Trophoblast cell (in vitro differentiated cells and primary cell): ENCODE results near the gene MUS81.

Source experiments
- DNase-seq, 2 donors: peaks; one replicate each; pipeline ENCODE4 v3.0.0-alpha.2; 2016
- H2AFZ ChIP-seq: 2 replicates; pipeline ENCODE4 v1.6.1; 2013; ENCODE audit warnings: low read length, moderate library complexity, mild to moderate bottlenecking; ENCODE audit not compliant: insufficient read depth, poor library complexity
- H2AK5ac ChIP-seq: 2 replicates; pipeline ENCODE4 v1.6.1; 2013; ENCODE audit warnings: mild to moderate bottlenecking, low read length
- H2BK120ac ChIP-seq: 2 replicates; pipeline ENCODE4 v1.6.1; 2013; ENCODE audit warnings: low read length, mild to moderate bottlenecking, moderate library complexity; ENCODE audit not compliant: insufficient read depth, poor library complexity
- H2BK12ac ChIP-seq: 2 replicates; pipeline ENCODE4 v1.6.1; 2013; ENCODE audit warnings: mild to moderate bottlenecking, low read length, moderate library complexity
- H2BK5ac ChIP-seq: 2 replicates; pipeline ENCODE4 v1.6.1; 2013; ENCODE audit warnings: low read length, low read depth, moderate library complexity, mild to moderate bottlenecking; ENCODE audit not compliant: poor library complexity
- H3K14ac ChIP-seq: 2 replicates; pipeline ENCODE4 v1.6.1; 2013; ENCODE audit warnings: mild to moderate bottlenecking, low read length
- H3K18ac ChIP-seq: 2 replicates; pipeline ENCODE4 v1.6.1; 2013; ENCODE audit warnings: mild to moderate bottlenecking, low read length
- H3K23ac ChIP-seq: 2 replicates; pipeline ENCODE4 v1.6.1; 2013; ENCODE audit warnings: low read length
- H3K27ac ChIP-seq: 2 replicates; pipeline ENCODE4 v1.5.1; 2013; ENCODE audit warnings: low read depth, mild to moderate bottlenecking, inconsistent platforms, low read length, moderate library complexity
- H3K27me3 ChIP-seq: 2 replicates; pipeline ENCODE4 v1.6.1; 2013; ENCODE audit warnings: inconsistent platforms, mild to moderate bottlenecking, low read length, moderate library complexity; ENCODE audit not compliant: insufficient read depth
- H3K36me3 ChIP-seq, 2 experiments: 1 replicate in 1 of 2; 2 replicates in 1 of 2; pipeline ENCODE4 v1.6.1; 2013; ENCODE audit warnings: low read length in 2 of 2, mild to moderate bottlenecking in 2 of 2, moderate library complexity in 1 of 2; ENCODE audit not compliant: insufficient read depth in 2 of 2, control insufficient read depth in 1 of 2
- H3K4ac ChIP-seq: 2 replicates; pipeline ENCODE4 v1.6.1; 2013; ENCODE audit warnings: low read depth, mild to moderate bottlenecking, low read length, moderate library complexity
- H3K4me1 ChIP-seq, 2 experiments: 1 replicate in 1 of 2; 2 replicates in 1 of 2; pipeline ENCODE4 v1.6.1; 2013; ENCODE audit warnings: low read length in 2 of 2, mild to moderate bottlenecking in 2 of 2, moderate library complexity in 1 of 2; ENCODE audit not compliant: insufficient read depth in 2 of 2, control insufficient read depth in 1 of 2
- H3K4me2 ChIP-seq: 2 replicates; pipeline ENCODE4 v1.6.1; 2013; ENCODE audit warnings: inconsistent platforms, mild to moderate bottlenecking, low read length, moderate library complexity
- H3K4me3 ChIP-seq: 2 replicates; pipeline ENCODE4 v1.5.1; 2013; ENCODE audit warnings: mild to moderate bottlenecking, low read depth, low read length, inconsistent platforms
- H3K79me1 ChIP-seq: one replicate; pipeline ENCODE4 v1.6.1; 2013; ENCODE audit warnings: low read length
- H3K79me2 ChIP-seq: 2 replicates; pipeline ENCODE4 v1.6.1; 2013; ENCODE audit warnings: low read length, mild to moderate bottlenecking; ENCODE audit not compliant: control insufficient read depth, insufficient read depth, poor library complexity
- H3K9ac ChIP-seq: 2 replicates; pipeline ENCODE4 v1.6.1; 2013; ENCODE audit warnings: mild to moderate bottlenecking, low read length
- H3K9me3 ChIP-seq: 2 replicates; pipeline ENCODE4 v1.6.1; 2013; ENCODE audit warnings: low read depth, mild to moderate bottlenecking, control low read depth, inconsistent platforms, low read length; ENCODE audit not compliant: insufficient read depth
- H4K12ac ChIP-seq: 2 replicates; pipeline ENCODE4 v1.6.1; 2013; ENCODE audit warnings: low read depth, mild to moderate bottlenecking, low read length, moderate library complexity
- H4K8ac ChIP-seq: 2 replicates; pipeline ENCODE4 v1.6.1; 2013; ENCODE audit warnings: low read depth, mild to moderate bottlenecking, low read length, moderate library complexity
- H4K91ac ChIP-seq: one replicate; pipeline ENCODE4 v1.6.1; 2013; ENCODE audit warnings: low read depth, mild to moderate bottlenecking, low read length, moderate library complexity
- WGBS: extraction: QIAGEN DNeasy Blood & Tissue Kit; methylation state at CpG from one replicate; pipeline ENCODE4 v1.1.7; 2013; ENCODE audit warnings: missing lambda C conversion rate; ENCODE audit not compliant: insufficient read length, insufficient coverage; ENCODE audit errors: extremely low coverage; 5-methylcytosine and 5-hydroxymethylcytosine counted together

MUS81 gene

GRCh38 chr11:65867284-65868071 lies 7.2 kb downstream of the MUS81 start:
- peaks cover 3% of the 10 kb centered on the region for H3K79me2 ChIP-seq
- H2BK5ac ChIP-seq = no peak overlapping the region

DNA sequence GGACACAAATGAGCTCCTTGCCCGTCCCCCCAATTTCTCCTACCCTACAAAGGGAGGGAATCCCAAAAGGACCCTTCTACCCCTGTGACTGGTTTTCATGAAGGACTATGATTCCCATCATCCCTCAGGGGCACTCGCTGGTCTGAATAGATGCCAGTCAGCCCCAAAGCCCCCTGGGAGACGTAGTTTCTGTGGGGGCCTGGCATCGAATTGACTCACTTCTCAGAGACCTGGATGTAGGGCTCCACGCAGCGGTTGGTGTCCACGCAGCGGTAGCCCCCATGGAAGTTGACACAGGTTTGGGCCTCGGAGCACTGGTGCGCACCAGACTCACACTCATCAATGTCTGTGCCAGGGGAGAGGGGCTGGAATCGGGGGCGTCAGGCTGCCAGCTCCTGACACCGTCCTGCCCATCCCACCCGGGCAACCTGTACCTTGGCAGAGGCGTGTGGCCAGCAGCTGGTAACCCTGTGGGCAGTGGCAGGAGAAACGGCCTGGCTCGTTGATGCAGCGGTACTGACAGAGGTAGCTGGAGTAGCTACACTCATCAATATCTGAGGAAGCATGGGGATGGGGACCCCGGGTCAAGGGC lies 7.9 kb downstream of the MUS81 start:
- Histone ChIP-seq H3K4ac (no peak overlapping the region), H2AK5ac (no peak overlapping the region), H3K36me3 (peaks cover 61 to 73% of the 10 kb centered on the region in 2 experiments), H3K4me1 (peaks cover 10 to 14% of the 10 kb centered on the region in 2 experiments), H2BK5ac (no peak overlapping the region), H2BK120ac (no peak overlapping the region), H3K9me3 (no peaks in the 10 kb centered on the region), H4K12ac (no peak overlapping the region), H3K79me2 (peaks cover 7% of the 10 kb centered on the region), H3K14ac (no peak overlapping the region), H3K4me3 (no peak overlapping the region), H3K23ac (no peak overlapping the region), H3K79me1 (peaks cover 11% of the 10 kb centered on the region), H3K27me3 (no peaks in the 10 kb centered on the region), H2BK12ac (no peak overlapping the region), H3K18ac (no peak overlapping the region), H4K91ac (no peak overlapping the region), H4K8ac (no peak overlapping the region), H2AFZ (no peak overlapping the region), H3K4me2 (no peak overlapping the region), H3K27ac (no peak overlapping the region), H3K9ac (no peak overlapping the region)
- no peak for DNase-seq
- WGBS = no CpG with 5 or more reads among the region's 19 CpGs

More at GRCh38 chr11:65867284-65868071, 7.2 kb downstream of the MUS81 start:
- Histone ChIP-seq H3K23ac (no peak overlapping the region), H3K4me3 (no peak overlapping the region), H3K27ac (no peak overlapping the region), H4K12ac (no peak overlapping the region), H4K91ac (no peak overlapping the region), H2BK120ac (no peak overlapping the region), H3K79me1 (peaks cover 6% of the 10 kb centered on the region), H3K4me2 (no peak overlapping the region), H3K4ac (no peak overlapping the region), H3K36me3 (peaks cover 68 to 80% of the 10 kb centered on the region in 2 experiments), H3K27me3 (no peaks in the 10 kb centered on the region), H2AK5ac (no peak overlapping the region), H2AFZ (no peak overlapping the region), H2BK12ac (no peak overlapping the region), H3K9me3 (no peaks in the 10 kb centered on the region), H3K14ac (no peak overlapping the region), H3K9ac (no peak overlapping the region), H3K18ac (no peak overlapping the region), H4K8ac (no peak overlapping the region), H3K4me1 (peaks cover 8 to 14% of the 10 kb centered on the region in 2 experiments)
- no CpG with 5 or more reads among the region's 29 CpGs for WGBS
- no peak for DNase-seq

GRCh38 chr11:65868907-65869306 lies 8.7 kb downstream of the MUS81 start:
- Histone ChIP-seq H3K14ac (no peak overlapping the region), H3K79me1 (peaks cover 13% of the 10 kb centered on the region), H3K23ac (no peak overlapping the region), H2BK12ac (no peak overlapping the region), H2BK5ac (no peak overlapping the region), H3K4me3 (no peak overlapping the region), H2BK120ac (no peak overlapping the region), H2AK5ac (no peak overlapping the region), H3K4ac (no peak overlapping the region), H3K9ac (no peak overlapping the region), H3K9me3 (no peaks in the 10 kb centered on the region), H3K36me3 (peaks cover 54 to 66% of the 10 kb centered on the region in 2 experiments), H4K91ac (no peak overlapping the region), H3K18ac (no peak overlapping the region), H2AFZ (no peak overlapping the region), H4K12ac (no peak overlapping the region), H3K27me3 (no peaks in the 10 kb centered on the region), H3K79me2 (peaks cover 9% of the 10 kb centered on the region), H3K4me2 (no peak overlapping the region), H4K8ac (no peak overlapping the region), H3K4me1 (peaks cover 10 to 14% of the 10 kb centered on the region in 2 experiments), H3K27ac (no peak overlapping the region)
- no peak for DNase-seq
- WGBS = no CpG with 5 or more reads among the region's 3 CpGs

DNA sequence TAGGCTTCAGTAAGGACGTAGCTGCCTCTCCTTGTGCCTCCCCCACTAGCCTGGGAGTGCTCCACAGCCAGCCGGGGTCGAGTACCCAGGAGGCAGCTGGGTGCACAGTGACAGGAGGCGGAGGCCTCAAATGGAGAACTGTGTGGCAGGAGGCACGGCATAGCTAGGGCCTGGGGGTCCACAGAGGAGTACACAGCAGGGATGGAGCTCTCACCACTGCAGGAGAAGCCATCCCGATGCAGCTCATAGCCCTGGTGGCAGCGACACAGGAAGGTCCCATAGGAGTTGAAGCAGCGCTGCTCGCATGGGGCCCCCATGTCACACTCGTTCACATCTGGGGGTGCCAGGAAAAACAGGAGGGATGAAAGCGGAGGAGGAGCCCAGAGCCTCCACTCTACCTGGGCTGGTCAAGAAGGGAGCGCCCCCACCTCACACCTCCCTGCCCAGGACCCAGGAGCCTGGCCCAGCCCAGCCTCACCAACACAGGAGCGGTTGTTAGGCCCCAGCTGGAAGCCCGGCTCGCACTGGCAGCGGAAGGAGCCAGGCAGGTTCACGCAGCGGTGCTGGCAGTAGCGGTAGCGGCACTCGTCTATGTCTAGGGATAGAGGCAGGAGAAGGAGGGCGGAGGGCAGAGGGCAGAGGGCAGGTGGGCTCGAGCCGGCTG lies 9.5 kb downstream of the MUS81 start:
- no peak overlapping the region for H2BK12ac ChIP-seq
- H3K9ac ChIP-seq = no peak overlapping the region
- no peak overlapping the region for H4K8ac ChIP-seq
- no peak overlapping the region for H3K4ac ChIP-seq
- no peak for DNase-seq
- no peak overlapping the region for H4K91ac ChIP-seq
- H2BK120ac ChIP-seq = no peak overlapping the region
- no peak overlapping the region for H4K12ac ChIP-seq
- peaks cover 9% of the 10 kb centered on the region for H3K79me2 ChIP-seq
- no peak overlapping the region for H3K4me3 ChIP-seq
- WGBS = no CpG with 5 or more reads among the region's 24 CpGs
- H2BK5ac ChIP-seq = no peak overlapping the region
- peaks cover 45 to 57% of the 10 kb centered on the region in 2 experiments for H3K36me3 ChIP-seq
- no peak overlapping the region for H3K18ac ChIP-seq
- no peak overlapping the region for H3K14ac ChIP-seq
- H3K27me3 ChIP-seq = no peaks in the 10 kb centered on the region
- no peak overlapping the region for H2AK5ac ChIP-seq
- peaks cover 13% of the 10 kb centered on the region for H3K79me1 ChIP-seq
- H3K23ac ChIP-seq = no peak overlapping the region
- H3K9me3 ChIP-seq = no peaks in the 10 kb centered on the region
- no peak overlapping the region for H3K27ac ChIP-seq
- no peak overlapping the region for H3K4me2 ChIP-seq
- H2AFZ ChIP-seq = no peak overlapping the region
- H3K4me1 ChIP-seq = peaks cover 10 to 14% of the 10 kb centered on the region in 2 experiments
